ENCODE data around the gene AARSD1.
"Not testable (repeated sequence)": the region's sequence is repeated elsewhere in the genome, so short reads cannot be mapped to it uniquely, and the experiment has no call there.

Gene AARSD1

GRCh38 chr17:42997390-42997983, 33.2 kb upstream of the AARSD1 start:
- H3K9me3 ChIP-seq (replicated peaks in 1 of 2; ENCODE audit: control insufficient read depth in 2 of 2, insufficient read depth in 1 of 2, low read depth in 1 of 2, low read length in 2 of 2): no peaks in the 10 kb centered on the region
- no peak for DNase-seq (ENCODE audit: low spot score)
- no peak overlapping the region for H4K91ac ChIP-seq (ENCODE audit: low read depth, low read length, poor library complexity)
- H2BK5ac ChIP-seq (ENCODE audit: low read length): no peak overlapping the region
- H3K14ac ChIP-seq (ENCODE audit: low read length): no peak overlapping the region
- no peak overlapping the region for H2BK15ac ChIP-seq (ENCODE audit: low read length)
- H4K8ac ChIP-seq (ENCODE audit: low read depth, low read length): no peak overlapping the region
- no peak overlapping the region for H3K23ac ChIP-seq (ENCODE audit: low read depth, low read length, poor library complexity)
- H2BK120ac ChIP-seq (ENCODE audit: low read depth, low read length): no peak overlapping the region
- peaks cover 0 to 1% (median 0%) of the 10 kb centered on the region in 3 experiments for H3K27me3 ChIP-seq (ENCODE audit: control insufficient read depth in 3 of 3, insufficient read depth in 3 of 3, low read depth in 1 of 3, low read length in 3 of 3)
- H2AFZ ChIP-seq (ENCODE audit: low read length): peak overlapping the region; percentile 74
- WGBS, 2 donors (ENCODE audit: extremely low coverage in 2 of 2, insufficient read length in 2 of 2, insufficient replicate concordance in 1 of 2): no CpG with 5 or more reads among the region's 5 CpGs
- no peak overlapping the region for H3K18ac ChIP-seq (ENCODE audit: low read length)
- H3K36me3 ChIP-seq (replicated peaks in 1 of 2; ENCODE audit: control insufficient read depth in 2 of 2, insufficient read depth in 2 of 2, low read length in 2 of 2): peaks cover 26 to 52% of the 10 kb centered on the region in 2 donors
- peaks cover 6% of the 10 kb centered on the region for H3K79me1 ChIP-seq (ENCODE audit: low read depth, low read length)
- H3K4me1 ChIP-seq (ENCODE audit: control insufficient read depth in 2 of 2, insufficient read depth in 1 of 2, low read depth in 1 of 2, low read length in 2 of 2): peaks cover 4 to 6% of the 10 kb centered on the region in 2 donors
- H3K9ac ChIP-seq (ENCODE audit: low read depth, low read length, poor library complexity): no peak overlapping the region
- H2AK5ac ChIP-seq (ENCODE audit: low read depth, low read length): no peak overlapping the region
- no peak overlapping the region for H2BK12ac ChIP-seq (ENCODE audit: low read length)
- H3K4me3 ChIP-seq (ENCODE audit: low read length in 2 of 2): peak overlapping the region in 1 of 2 donors; percentile 20
- H3K4ac ChIP-seq (ENCODE audit: low read length): peak overlapping the region; percentile 12
- H3K27ac ChIP-seq (replicated peaks; ENCODE audit: low read length): peak overlapping the region; percentile 56
- H3K4me2 ChIP-seq (ENCODE audit: insufficient read depth, low read length, poor library complexity, severe bottlenecking): peak overlapping the region; percentile 45

- H2BK5ac ChIP-seq (ENCODE audit: low read length); H2BK12ac ChIP-seq (ENCODE audit: low read length); H3K79me1 ChIP-seq (ENCODE audit: low read depth, low read length); H3K4me2 ChIP-seq (ENCODE audit: insufficient read depth, low read length, poor library complexity, severe bottlenecking); H2AFZ ChIP-seq (ENCODE audit: low read length); H3K27me3 ChIP-seq (ENCODE audit: control insufficient read depth in 3 of 3, insufficient read depth in 3 of 3, low read depth in 1 of 3, low read length in 3 of 3); H3K18ac ChIP-seq (ENCODE audit: low read length); H4K8ac ChIP-seq (ENCODE audit: low read depth, low read length); H3K9ac ChIP-seq (ENCODE audit: low read depth, low read length, poor library complexity); H4K91ac ChIP-seq (ENCODE audit: low read depth, low read length, poor library complexity); H3K27ac ChIP-seq (replicated peaks; ENCODE audit: low read length); H3K4me3 ChIP-seq (ENCODE audit: low read length in 2 of 2); DNase-seq (ENCODE audit: low spot score); H2BK15ac ChIP-seq (ENCODE audit: low read length); H3K4ac ChIP-seq (ENCODE audit: low read length); H3K14ac ChIP-seq (ENCODE audit: low read length); H3K4me1 ChIP-seq (ENCODE audit: control insufficient read depth in 2 of 2, insufficient read depth in 1 of 2, low read depth in 1 of 2, low read length in 2 of 2); H3K23ac ChIP-seq (ENCODE audit: low read depth, low read length, poor library complexity); H2BK120ac ChIP-seq (ENCODE audit: low read depth, low read length); H3K9me3 ChIP-seq (replicated peaks in 1 of 2; ENCODE audit: control insufficient read depth in 2 of 2, insufficient read depth in 1 of 2, low read depth in 1 of 2, low read length in 2 of 2); H2AK5ac ChIP-seq (ENCODE audit: low read depth, low read length): not testable (repeated sequence)
- WGBS, 2 donors (ENCODE audit: extremely low coverage in 2 of 2, insufficient read length in 2 of 2, insufficient replicate concordance in 1 of 2): no CpG with 5 or more reads among the region's 10 CpGs
- H3K36me3 ChIP-seq (replicated peaks in 1 of 2; ENCODE audit: control insufficient read depth in 2 of 2, insufficient read depth in 2 of 2, low read length in 2 of 2): peaks cover 24 to 49% of the 10 kb centered on the region in 2 donors
These were observed 29.7 kb upstream of the AARSD1 start for GRCh38 chr17:42993913-42994312.

DNA sequence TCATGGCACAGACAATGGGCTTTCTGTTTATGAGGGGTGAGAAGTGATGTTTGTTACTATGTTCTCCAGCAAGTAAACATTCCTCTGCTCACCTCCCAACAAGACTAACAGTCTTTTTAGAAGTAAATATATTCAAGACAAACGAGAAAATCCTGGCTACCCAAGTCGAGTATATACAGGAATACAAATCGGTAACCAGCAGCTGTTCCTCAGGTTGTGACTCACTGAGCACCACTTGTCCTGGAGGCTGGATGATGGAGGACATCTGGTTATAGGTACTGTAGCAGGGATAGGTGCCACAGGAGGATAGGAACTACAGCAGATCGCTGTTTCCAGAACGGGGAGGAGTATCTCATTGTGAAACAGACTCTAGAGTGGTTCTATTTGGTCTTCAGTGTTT, 28.6 kb upstream of the AARSD1 start:
- Histone ChIP-seq H3K27ac (replicated peaks; ENCODE audit: low read length) (no peak overlapping the region), H2BK120ac (ENCODE audit: low read depth, low read length) (no peak overlapping the region), H3K9ac (ENCODE audit: low read depth, low read length, poor library complexity) (no peak overlapping the region), H3K4me1 (ENCODE audit: control insufficient read depth in 2 of 2, insufficient read depth in 1 of 2, low read depth in 1 of 2, low read length in 2 of 2) (peaks cover 2 to 4% of the 10 kb centered on the region in 2 donors), H2BK5ac (ENCODE audit: low read length) (no peak overlapping the region), H3K79me1 (ENCODE audit: low read depth, low read length) (peaks cover 2% of the 10 kb centered on the region), H2BK12ac (ENCODE audit: low read length) (no peak overlapping the region), H3K9me3 (replicated peaks in 1 of 2; ENCODE audit: control insufficient read depth in 2 of 2, insufficient read depth in 1 of 2, low read depth in 1 of 2, low read length in 2 of 2) (no peaks in the 10 kb centered on the region), H3K4ac (ENCODE audit: low read length) (no peak overlapping the region), H3K18ac (ENCODE audit: low read length) (no peak overlapping the region), H4K91ac (ENCODE audit: low read depth, low read length, poor library complexity) (no peak overlapping the region), H2AK5ac (ENCODE audit: low read depth, low read length) (no peak overlapping the region), H3K23ac (ENCODE audit: low read depth, low read length, poor library complexity) (no peak overlapping the region), H3K4me2 (ENCODE audit: insufficient read depth, low read length, poor library complexity, severe bottlenecking) (no peak overlapping the region), H3K14ac (ENCODE audit: low read length) (no peak overlapping the region), H4K8ac (ENCODE audit: low read depth, low read length) (no peak overlapping the region), H3K4me3 (ENCODE audit: low read length in 2 of 2) (no peak overlapping the region), H3K27me3 (ENCODE audit: control insufficient read depth in 3 of 3, insufficient read depth in 3 of 3, low read depth in 1 of 3, low read length in 3 of 3) (peaks cover 0 to 1% (median 0%) of the 10 kb centered on the region in 3 experiments), H2AFZ (ENCODE audit: low read length) (no peak overlapping the region), H3K36me3 (replicated peaks in 1 of 2; ENCODE audit: control insufficient read depth in 2 of 2, insufficient read depth in 2 of 2, low read length in 2 of 2) (peaks cover 29 to 58% of the 10 kb centered on the region in 2 donors), H2BK15ac (ENCODE audit: low read length) (no peak overlapping the region)
- no CpG with 5 or more reads among the region's 5 CpGs for WGBS, 2 donors (ENCODE audit: extremely low coverage in 2 of 2, insufficient read length in 2 of 2, insufficient replicate concordance in 1 of 2)
- DNase-seq (ENCODE audit: low spot score): no peak

DNA sequence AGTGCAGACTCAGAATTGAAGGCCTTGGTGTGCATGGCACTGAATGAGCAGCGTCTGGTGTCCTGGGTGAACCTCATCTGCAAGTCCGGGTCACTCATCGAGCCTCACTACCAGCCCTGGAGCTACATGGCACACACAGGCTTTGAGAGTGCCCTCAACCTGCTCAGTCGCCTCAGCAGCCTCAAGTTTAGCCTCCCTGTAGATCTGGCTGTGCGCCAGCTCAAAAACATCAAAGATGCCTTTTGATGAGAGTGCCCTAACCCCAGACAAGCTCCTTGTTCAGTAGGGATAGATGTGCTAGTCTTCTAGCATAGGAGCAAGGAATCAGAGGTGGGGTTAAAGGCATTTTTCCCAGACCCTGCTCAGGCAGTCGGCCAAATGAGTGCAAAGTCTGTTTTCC, 27.2 kb upstream of the AARSD1 start:
- peaks cover 32 to 70% of the 10 kb centered on the region in 2 donors for H3K36me3 ChIP-seq (replicated peaks in 1 of 2; ENCODE audit: control insufficient read depth in 2 of 2, insufficient read depth in 2 of 2, low read length in 2 of 2)
- H2BK12ac ChIP-seq (ENCODE audit: low read length): no peak overlapping the region
- no peak overlapping the region for H3K27ac ChIP-seq (replicated peaks; ENCODE audit: low read length)
- H3K9me3 ChIP-seq (replicated peaks in 1 of 2; ENCODE audit: control insufficient read depth in 2 of 2, insufficient read depth in 1 of 2, low read depth in 1 of 2, low read length in 2 of 2): no peaks in the 10 kb centered on the region
- no peak overlapping the region for H2BK120ac ChIP-seq (ENCODE audit: low read depth, low read length)
- peaks cover 0 to 1% (median 0%) of the 10 kb centered on the region in 3 experiments for H3K27me3 ChIP-seq (ENCODE audit: control insufficient read depth in 3 of 3, insufficient read depth in 3 of 3, low read depth in 1 of 3, low read length in 3 of 3)
- H3K4me1 ChIP-seq (ENCODE audit: control insufficient read depth in 2 of 2, insufficient read depth in 1 of 2, low read depth in 1 of 2, low read length in 2 of 2): no peaks in the 10 kb centered on the region
- no peak overlapping the region for H3K18ac ChIP-seq (ENCODE audit: low read length)
- H2BK5ac ChIP-seq (ENCODE audit: low read length): no peak overlapping the region
- no peak for DNase-seq (ENCODE audit: low spot score)
- no peak overlapping the region for H3K23ac ChIP-seq (ENCODE audit: low read depth, low read length, poor library complexity)
- no peak overlapping the region for H4K8ac ChIP-seq (ENCODE audit: low read depth, low read length)
- H4K91ac ChIP-seq (ENCODE audit: low read depth, low read length, poor library complexity): no peak overlapping the region
- H3K4me3 ChIP-seq (ENCODE audit: low read length in 2 of 2): no peak overlapping the region
- H3K14ac ChIP-seq (ENCODE audit: low read length): no peak overlapping the region
- H3K4me2 ChIP-seq (ENCODE audit: insufficient read depth, low read length, poor library complexity, severe bottlenecking): no peak overlapping the region
- no peak overlapping the region for H2AFZ ChIP-seq (ENCODE audit: low read length)
- H2BK15ac ChIP-seq (ENCODE audit: low read length): no peak overlapping the region
- H3K4ac ChIP-seq (ENCODE audit: low read length): no peak overlapping the region
- H3K9ac ChIP-seq (ENCODE audit: low read depth, low read length, poor library complexity): no peak overlapping the region
- H3K79me1 ChIP-seq (ENCODE audit: low read depth, low read length): peaks cover 2% of the 10 kb centered on the region
- H2AK5ac ChIP-seq (ENCODE audit: low read depth, low read length): no peak overlapping the region
- WGBS, 2 donors (ENCODE audit: extremely low coverage in 2 of 2, insufficient read length in 2 of 2, insufficient replicate concordance in 1 of 2): no CpG with 5 or more reads among the region's 6 CpGs

Measured in neuronal stem cell (in vitro differentiated cells).